Ovary (tissue), 9 donors: Measurements from ENCODE around the gene ADAMTS6. TPM values are rescaled to one million over a fixed set of nuclear protein-coding genes. Genes with fewer than 3 reads are reported as not detected.

Experiments
- DNase-seq, 5 donors: peaks; one replicate each; pipeline ENCODE4 v3.0.0-alpha.2; 2019 to 2020
- H3K27ac ChIP-seq, 2 donors: fragments of 200-600 bp; one replicate each; pipeline versions ENCODE4 v1.5.1 to v1.8.0; 2019 to 2022
- H3K27me3 ChIP-seq: fragments of 200-600 bp; one replicate; pipeline ENCODE4 v1.8.0; 2022
- H3K36me3 ChIP-seq: fragments of 200-600 bp; sonication (generic); one replicate; pipeline ENCODE4 v1.5.1; 2019
- H3K4me1 ChIP-seq: one replicate; pipeline ENCODE4 v1.8.1; 2013; ENCODE audit warnings: mild to moderate bottlenecking, moderate library complexity; ENCODE audit not compliant: insufficient read depth
- H3K4me3 ChIP-seq: fragments of 200-600 bp; sonication (generic); one replicate; pipeline ENCODE4 v1.5.1; 2017
- H3K9me3 ChIP-seq, 2 donors: fragments of 200-600 bp in 1 of 2; sonication (generic) in 1 of 2; one replicate each; pipeline versions ENCODE4 v1.5.1 to v1.8.1; 2013 to 2019; ENCODE audit warnings: mild to moderate bottlenecking in 1 of 2, moderate library complexity in 1 of 2
- EP300 ChIP-seq: sonication (generic); formaldehyde crosslinking; IDR thresholded peaks from one replicate; pipeline ENCODE4 v1.6.1; 2017; ENCODE audit warnings: antibody characterized with exemption
- POLR2A ChIP-seq: fragments of 450-650 bp; IDR thresholded peaks from one replicate; pipeline ENCODE4 v1.6.1; 2017; ENCODE audit warnings: antibody characterized with exemption, mild to moderate bottlenecking, moderate library complexity
- WGBS, 3 donors: extraction: QIAGEN DNeasy Blood & Tissue Kit in 1 of 3; methylation state at CpG; one replicate each; pipeline versions ENCODE4 v1.1.5 to v1.1.7; 2013 to 2017; 5-methylcytosine and 5-hydroxymethylcytosine counted together
- intact Hi-C, 4 donors: fragments of 100-400 bp; cut with DNase I; formaldehyde crosslinking; loops; one replicate each; pipeline versions ENCODE4 v1.11.0 to v1.15.1; 2022 to 2023
- polyA plus RNA-seq, 2 donors: library from polyadenylated mRNA; stranded (reverse); fragments of 200-250 nt in 1 of 2; fragments of 350-450 nt in 1 of 2; fragmentation: Illumina TruSeq in 1 of 2; extraction: RNeasy Lipid Tissue Mini Kit (QIAGEN cat#74804) in 1 of 2; gene quantifications; one replicate each; pipeline ENCODE4 v1.2.3, GENCODE V29; 2013 to 2014
- total RNA-seq, 7 donors: library from RNA; depleted of rRNA in 2 of 7; stranded (reverse); fragments of >200 nt in 2 of 7; fragmentation: NEBNext Ultra II Directional in 3 of 7; extraction: Animal tissue kit (Norgen Biotek cat#: 25700) in 3 of 7; gene quantifications; one replicate each; pipeline versions ENCODE4 v1.1.0 to v1.2.4, GENCODE V29; 2016 to 2023
- TF ChIP-seq, protein P1 (sequence below), 3 donors: fragments of 450-650 bp in 2 of 3; fragments of 200-600 bp in 1 of 3; IDR thresholded peaks; one replicate each; pipeline versions ENCODE4 v1.5.1 to v1.8.0; 2016 to 2022; ENCODE audit warnings: antibody characterized with exemption in 3 of 3, mild to moderate bottlenecking in 1 of 3
- donor health status: DM: no; HTN: no; CAD: no; lungs with moderate emphysema.
- donor health status: DM: no; HTN: no; CAD: no.
- donor health status: Bipolar disorder and iron deficiency.
- donor health status: DM: yes; HTN: yes; CAD: no.
- donor health status: DM: no; HTN: no; CAD: no.
- donor health status: DM: yes; HTN: yes; CAD: no.

The ADAMTS6 gene
- total and polyA plus RNA-seq, 9 donors, result 0.96 to 7.2 (median 2.2) TPM

DNA sequence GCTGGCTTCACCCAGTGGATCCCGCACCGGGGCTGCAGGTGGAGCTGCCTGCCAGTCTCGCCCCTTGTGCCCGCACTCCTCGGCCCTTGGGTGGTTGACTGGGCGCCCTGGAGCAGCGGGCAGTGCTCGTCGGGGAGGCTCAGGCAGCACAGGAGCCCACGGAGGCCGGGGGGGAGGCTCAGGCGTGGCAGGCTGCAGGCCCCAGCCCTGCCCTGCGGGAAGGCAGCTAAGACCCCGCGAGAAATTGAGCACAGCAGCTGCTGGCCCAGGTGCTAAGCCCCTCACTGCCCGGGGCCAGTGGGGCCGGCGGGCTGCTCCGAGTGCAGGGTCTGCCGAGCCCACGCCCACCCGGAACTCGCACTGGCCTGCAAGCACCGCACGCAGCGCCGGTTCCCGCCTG lies 3.7 kb upstream of the ADAMTS6 start:
- Histone ChIP-seq H3K9me3 (no peaks in the 10 kb centered on the region), H3K4me3 (no peak overlapping the region), H3K4me1 (no peaks in the 10 kb centered on the region), H3K36me3 (no peaks in the 10 kb centered on the region), H3K27ac (no peak overlapping the region), H3K27me3 (no peaks in the 10 kb centered on the region)
- TF ChIP-seq POLR2A (no peak), EP300 (no peak)
- TF ChIP-seq, protein P1, sequence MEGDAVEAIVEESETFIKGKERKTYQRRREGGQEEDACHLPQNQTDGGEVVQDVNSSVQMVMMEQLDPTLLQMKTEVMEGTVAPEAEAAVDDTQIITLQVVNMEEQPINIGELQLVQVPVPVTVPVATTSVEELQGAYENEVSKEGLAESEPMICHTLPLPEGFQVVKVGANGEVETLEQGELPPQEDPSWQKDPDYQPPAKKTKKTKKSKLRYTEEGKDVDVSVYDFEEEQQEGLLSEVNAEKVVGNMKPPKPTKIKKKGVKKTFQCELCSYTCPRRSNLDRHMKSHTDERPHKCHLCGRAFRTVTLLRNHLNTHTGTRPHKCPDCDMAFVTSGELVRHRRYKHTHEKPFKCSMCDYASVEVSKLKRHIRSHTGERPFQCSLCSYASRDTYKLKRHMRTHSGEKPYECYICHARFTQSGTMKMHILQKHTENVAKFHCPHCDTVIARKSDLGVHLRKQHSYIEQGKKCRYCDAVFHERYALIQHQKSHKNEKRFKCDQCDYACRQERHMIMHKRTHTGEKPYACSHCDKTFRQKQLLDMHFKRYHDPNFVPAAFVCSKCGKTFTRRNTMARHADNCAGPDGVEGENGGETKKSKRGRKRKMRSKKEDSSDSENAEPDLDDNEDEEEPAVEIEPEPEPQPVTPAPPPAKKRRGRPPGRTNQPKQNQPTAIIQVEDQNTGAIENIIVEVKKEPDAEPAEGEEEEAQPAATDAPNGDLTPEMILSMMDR (IDR thresholded peaks at IDR 0.05), result no peak
- intact Hi-C loops, result loop anchor here in 2 of 4 donors (5.0 to 10.0 kb wide), 4 partner anchors 531 to 851 kb away; no protein-coding TSS in a partner anchor
- 96 to 97% (median 96%) methylated on average over 13 to 28 of the region's 28 CpGs for WGBS, 3 donors
- DNase-seq, result no peak

DNA sequence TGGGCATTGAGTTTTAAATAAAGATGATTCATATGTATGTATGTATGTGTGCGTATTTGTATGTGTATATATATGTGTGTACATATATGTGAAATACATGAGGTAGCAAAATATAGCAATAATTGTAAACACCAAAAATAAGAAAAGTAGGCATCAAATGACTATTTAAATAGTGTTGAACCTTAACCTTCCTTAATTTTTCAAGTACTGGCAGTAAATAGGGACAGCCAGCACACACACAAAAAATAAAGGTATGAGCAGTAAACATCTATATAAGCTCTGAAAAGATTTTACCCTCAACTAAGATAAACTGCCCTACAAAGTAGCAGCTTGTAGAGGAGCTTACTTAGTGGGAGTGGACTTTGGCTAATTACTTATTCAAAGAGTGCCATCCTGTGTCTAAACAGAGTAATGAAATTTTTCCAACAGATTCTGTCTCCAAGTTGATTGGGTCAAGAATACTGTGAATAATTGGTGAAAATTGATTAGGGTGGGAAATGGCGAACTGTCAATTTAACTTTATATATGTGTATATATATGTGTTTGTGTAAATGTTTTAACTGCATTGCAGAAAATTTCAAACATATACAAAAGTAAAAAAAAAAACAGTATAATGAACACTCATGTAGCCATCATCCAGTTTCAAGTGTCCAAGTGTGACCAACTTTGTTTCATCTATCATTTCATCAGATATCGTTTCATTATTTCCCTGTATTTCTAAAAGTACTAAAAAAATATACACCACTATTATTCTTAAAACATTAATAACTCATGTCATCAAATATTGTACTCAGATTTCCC lies 2.0 kb upstream of the ADAMTS6 start:
- TF ChIP-seq, protein P1 (IDR thresholded peaks at IDR 0.05), result peak in 2 of 3 donors; percentile 46 to 59
- TF ChIP-seq POLR2A, result no peak

DNA sequence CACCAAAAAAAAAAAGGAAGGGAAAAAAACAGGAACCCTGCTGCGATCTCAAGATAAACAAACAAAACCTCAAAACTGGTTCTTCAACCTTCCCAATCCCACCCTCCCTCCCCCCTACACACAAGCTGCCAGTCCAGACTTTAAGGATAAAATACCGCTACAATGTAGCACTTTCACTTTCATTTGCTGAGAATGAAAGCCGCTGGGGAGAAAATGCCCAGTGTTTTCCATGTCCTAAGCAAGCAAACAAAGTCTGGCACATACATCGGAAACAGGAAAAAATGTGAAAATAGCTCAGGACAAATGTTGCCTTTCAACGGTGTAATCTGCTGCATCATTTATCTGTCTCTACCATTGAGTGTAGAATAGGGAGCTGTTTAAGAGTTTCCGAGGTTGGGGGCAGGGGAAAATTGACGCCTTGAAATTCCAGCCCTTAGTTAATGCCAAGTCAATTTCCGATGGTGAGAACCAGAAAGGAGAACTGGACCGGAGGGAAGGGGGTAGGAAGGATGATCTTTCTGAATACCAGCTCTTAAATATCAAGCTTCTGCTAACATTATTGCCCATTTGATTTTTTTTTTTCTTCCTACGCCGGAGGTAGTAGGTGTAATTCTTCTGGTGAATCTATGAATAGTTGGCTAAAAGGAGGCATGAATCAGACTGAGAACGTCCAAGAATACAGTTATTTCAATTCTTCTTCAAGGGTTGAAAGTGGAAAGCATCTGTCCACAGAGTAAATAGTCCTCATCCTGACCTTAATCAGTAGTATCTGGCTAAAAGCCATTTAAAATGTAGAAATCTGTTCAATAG lies 1.2 kb upstream of the ADAMTS6 start:
- peak overlapping the region; percentile 67 to 83 for H3K27ac ChIP-seq
- H3K27me3 ChIP-seq, result no peaks in the 10 kb centered on the region
- H3K36me3 ChIP-seq, result no peaks in the 10 kb centered on the region
- 0% methylated on average over 12 of the region's 12 CpGs for WGBS, 3 donors
- peak overlapping the region; percentile 58 for H3K4me3 ChIP-seq
- intact Hi-C loops, result loop anchor here (5.0 to 10.0 kb wide), 7 partner anchors 381 to 848 kb away; no protein-coding TSS in a partner anchor
- no peak for TF ChIP-seq POLR2A
- TF ChIP-seq, protein P1 (IDR thresholded peaks at IDR 0.05), result no peak
- TF ChIP-seq EP300, result no peak
- H3K9me3 ChIP-seq, result no peaks in the 10 kb centered on the region
- DNase-seq, result peak in 1 of 5 donors; percentile 22
- H3K4me1 ChIP-seq, result no peaks in the 10 kb centered on the region

More for the DNA sequence above, 2.0 kb upstream of the ADAMTS6 start:
- no peaks in the 10 kb centered on the region for H3K27me3 ChIP-seq
- intact Hi-C loops, result loop anchor here (5.0 to 10.0 kb wide), 7 partner anchors 381 to 849 kb away; no protein-coding TSS in a partner anchor
- no peak for DNase-seq
- no peaks in the 10 kb centered on the region for H3K4me1 ChIP-seq
- no peaks in the 10 kb centered on the region for H3K36me3 ChIP-seq
- no peaks in the 10 kb centered on the region for H3K9me3 ChIP-seq
- 17 to 25% (median 18%) methylated on average over 3 of the region's 3 CpGs for WGBS, 3 donors
- H3K4me3 ChIP-seq, result peak overlapping the region; percentile 58
- peak overlapping the region; percentile 67 to 83 for H3K27ac ChIP-seq

DNA sequence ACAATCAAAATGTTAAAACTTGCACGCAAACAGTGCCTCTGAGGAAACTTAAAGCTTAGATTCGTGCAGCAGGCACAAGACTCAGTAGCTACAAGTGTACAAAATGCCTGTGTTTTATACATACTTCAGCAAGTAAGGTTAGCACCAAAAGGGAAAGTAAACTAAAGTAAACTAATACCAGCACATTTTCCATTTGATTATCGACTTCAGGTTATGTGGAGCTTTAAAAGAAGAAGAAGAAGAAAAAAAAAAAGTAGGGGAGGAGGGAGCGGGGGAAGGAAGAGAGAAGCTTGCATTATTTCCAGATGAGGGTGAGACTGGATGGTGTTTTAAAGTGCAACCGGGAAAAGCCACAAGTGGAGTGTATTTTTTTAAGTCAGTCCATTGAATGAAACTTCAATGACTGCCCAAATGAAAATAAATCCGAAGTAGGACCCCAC lies 596 bp upstream of the ADAMTS6 start:
- Histone ChIP-seq H3K36me3 (no peaks in the 10 kb centered on the region), H3K9me3 (no peaks in the 10 kb centered on the region), H3K27me3 (no peaks in the 10 kb centered on the region), H3K4me3 (peak overlapping the region; percentile 58), H3K4me1 (no peaks in the 10 kb centered on the region), H3K27ac (peak overlapping the region; percentile 67 to 83)
- intact Hi-C loops, result loop anchor here (5.0 to 10.0 kb wide), 7 partner anchors 380 to 848 kb away; no protein-coding TSS in a partner anchor
- no peak for TF ChIP-seq EP300
- TF ChIP-seq, protein P1 (IDR thresholded peaks at IDR 0.05), result no peak
- TF ChIP-seq POLR2A, result no peak
- no peak for DNase-seq
- WGBS, 3 donors, result 0 to 1% (median 0%) methylated on average over 6 of the region's 6 CpGs
